SK-N-MC (cell line): ENCODE measurements around the gene ELN.
"Not testable (repeated sequence)": the region's sequence is repeated elsewhere in the genome, so short reads cannot be mapped to it uniquely, and the experiment has no call there.

Source experiments
- DNase-seq: peaks from one replicate; pipeline ENCODE4 v3.0.0-alpha.2; 2011; ENCODE audit warnings: low read depth, low spot score
- H3K27ac ChIP-seq: fragments of 200-600 bp; sonication (generic); 2 replicates; pipeline ENCODE4 v1.5.1; 2016; ENCODE audit warnings: mixed run types
- H3K36me3 ChIP-seq: fragments of 200-600 bp; sonication (generic); 2 replicates; pipeline ENCODE4 v1.6.1; 2017; ENCODE audit warnings: antibody characterized with exemption, low read length, mixed read lengths; ENCODE audit not compliant: insufficient read depth
- H3K4me3 ChIP-seq: fragments of 200-600 bp; sonication (generic); 2 replicates; pipeline ENCODE4 v1.5.1; 2016
- H3K9ac ChIP-seq: fragments of 200-600 bp; sonication (generic); 2 replicates; pipeline ENCODE4 v1.8.0; 2017; ENCODE audit warnings: mixed run types, mixed read lengths; ENCODE audit not compliant: insufficient read length
- H3K9me3 ChIP-seq: fragments of 200-600 bp; sonication (generic); 2 replicates; pipeline ENCODE4 v1.6.1; 2017; ENCODE audit warnings: low read depth, mild to moderate bottlenecking, antibody characterized with exemption, low read length, moderate library complexity, mixed read lengths
- EZH2 ChIP-seq: fragments of 200-600 bp; sonication (generic); IDR thresholded peaks from one replicate; pipeline ENCODE4 v1.6.1; 2017; ENCODE audit warnings: antibody characterized with exemption
- FOXP2 ChIP-seq: optimal IDR thresholded peaks from 2 replicates; pipeline ENCODE3; 2011; ENCODE audit warnings: mild to moderate bottlenecking, moderate library complexity; ENCODE audit not compliant: insufficient read depth; ENCODE audit errors: extremely low read length, control extremely low read depth
- POLR2AphosphoS5 ChIP-seq: IDR thresholded peaks from 2 replicates; pipeline ENCODE4 v1.6.1; 2012; ENCODE audit warnings: mild to moderate bottlenecking, low read depth, low read length, borderline replicate concordance

ELN gene

DNA sequence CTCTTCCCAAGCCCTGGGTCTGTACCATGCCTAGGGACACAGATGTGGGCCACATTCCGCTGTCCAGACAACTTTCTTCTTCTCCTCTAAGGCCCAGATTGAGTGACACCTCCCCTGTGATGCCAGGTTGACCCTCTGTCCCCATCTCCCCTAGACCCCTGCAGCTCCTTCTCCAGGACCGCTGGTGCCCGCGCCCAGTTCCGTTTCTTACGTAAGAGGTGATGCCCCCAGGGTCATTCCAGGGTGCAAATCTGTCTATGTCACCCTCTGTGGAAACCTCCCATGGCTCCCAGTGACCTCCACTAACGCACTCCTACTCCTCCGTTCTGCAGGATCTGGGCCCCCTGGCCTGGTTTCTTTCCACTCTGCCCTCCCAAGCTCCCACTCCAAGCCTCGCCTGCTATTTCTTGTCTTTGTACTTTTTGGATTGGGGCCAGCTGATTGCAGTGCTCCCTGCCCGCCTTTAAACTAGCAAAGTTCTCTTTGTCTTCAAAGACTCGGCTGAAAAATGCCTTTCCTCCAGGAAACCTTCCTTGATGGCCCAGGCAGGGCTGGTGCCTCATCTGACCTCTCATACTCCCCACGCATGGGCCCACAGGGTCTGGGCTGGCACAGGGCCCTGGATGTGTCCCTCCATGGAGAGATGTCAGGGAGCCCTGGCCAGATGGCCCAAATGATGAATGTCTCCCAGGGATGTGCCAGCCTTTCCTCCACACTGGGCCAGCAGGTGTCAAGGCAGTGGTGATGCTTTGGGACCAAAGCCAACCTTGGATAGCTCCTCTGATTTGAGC, 21.3 kb upstream of the ELN start:
- H3K9me3 ChIP-seq, result no peaks in the 10 kb centered on the region
- no peak for TF ChIP-seq EZH2
- no peak for TF ChIP-seq POLR2AphosphoS5
- no peak for TF ChIP-seq FOXP2
- DNase-seq, result no peak
- H3K4me3 ChIP-seq, result no peak overlapping the region
- H3K27ac ChIP-seq, result no peak overlapping the region
- H3K9ac ChIP-seq, result no peak overlapping the region
- no peaks in the 10 kb centered on the region for H3K36me3 ChIP-seq

- no peak overlapping the region for H3K9ac ChIP-seq
- TF ChIP-seq FOXP2 (no peak), EZH2 (no peak), POLR2AphosphoS5 (no peak)
- H3K27ac ChIP-seq, result no peak overlapping the region
- no peaks in the 10 kb centered on the region for H3K9me3 ChIP-seq
- no peak overlapping the region for H3K4me3 ChIP-seq
- H3K36me3 ChIP-seq, result no peaks in the 10 kb centered on the region
- no peak for DNase-seq
Measured at GRCh38 chr7:74007242-74007567, 20.8 kb upstream of the ELN start.

DNA sequence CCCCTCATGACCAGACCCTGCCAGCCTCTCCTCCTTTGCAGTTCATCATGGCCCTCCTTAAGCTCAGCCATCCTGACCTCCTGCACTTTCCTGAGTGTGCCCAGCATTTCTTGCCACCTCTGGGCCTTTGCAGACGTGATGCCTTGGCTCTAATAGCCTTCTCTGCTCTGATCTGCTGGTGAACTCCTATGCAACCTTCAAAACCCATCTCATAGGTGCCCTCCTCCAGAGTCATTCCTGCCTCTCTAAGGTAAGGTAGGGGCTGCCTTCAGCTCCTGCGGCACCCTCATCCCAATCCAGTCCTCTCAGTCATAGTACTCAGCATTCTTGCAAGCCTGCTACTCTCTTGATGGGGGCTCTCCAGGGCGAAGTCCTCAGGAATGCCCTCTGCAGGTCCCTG, 19.3 kb upstream of the ELN start:
- Histone ChIP-seq H3K9ac (no peak overlapping the region), H3K9me3 (no peaks in the 10 kb centered on the region), H3K27ac (no peak overlapping the region), H3K36me3 (no peaks in the 10 kb centered on the region), H3K4me3 (no peak overlapping the region)
- TF ChIP-seq POLR2AphosphoS5 (no peak), EZH2 (no peak), FOXP2 (no peak)
- no peak for DNase-seq

- no peak overlapping the region for H3K4me3 ChIP-seq
- no peaks in the 10 kb centered on the region for H3K9me3 ChIP-seq
- H3K9ac ChIP-seq, result no peak overlapping the region
- DNase-seq, result no peak
- H3K36me3 ChIP-seq, result no peaks in the 10 kb centered on the region
- no peak overlapping the region for H3K27ac ChIP-seq
- TF ChIP-seq POLR2AphosphoS5, result no peak
- no peak for TF ChIP-seq FOXP2
- TF ChIP-seq EZH2, result no peak
Measured at GRCh38 chr7:74009719-74010118, 18.3 kb upstream of the ELN start.

DNA sequence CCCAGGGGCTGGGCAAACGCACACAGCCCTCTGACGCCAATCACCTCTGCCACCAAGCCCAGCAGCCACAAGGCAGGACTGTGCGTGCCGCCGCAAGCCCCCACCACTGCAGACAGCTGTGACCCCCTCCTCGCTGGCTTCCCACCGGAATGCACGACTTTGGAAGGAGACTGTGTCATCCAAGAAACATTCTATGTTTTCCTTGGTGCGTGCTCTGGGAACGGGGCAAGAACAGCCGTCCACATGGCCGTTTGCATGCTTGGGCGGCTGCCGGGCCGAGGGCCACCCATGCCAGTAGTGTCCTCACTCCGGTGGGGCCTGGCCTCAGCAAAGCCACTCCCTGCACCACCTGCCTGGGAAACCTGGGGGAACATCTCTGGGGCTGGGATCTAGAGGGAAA, 17.6 kb upstream of the ELN start:
- Histone ChIP-seq H3K9ac (no peak overlapping the region), H3K27ac (no peak overlapping the region), H3K9me3 (no peaks in the 10 kb centered on the region), H3K36me3 (no peaks in the 10 kb centered on the region), H3K4me3 (no peak overlapping the region)
- no peak for DNase-seq
- no peak for TF ChIP-seq FOXP2
- no peak for TF ChIP-seq POLR2AphosphoS5
- TF ChIP-seq EZH2, result no peak

DNA sequence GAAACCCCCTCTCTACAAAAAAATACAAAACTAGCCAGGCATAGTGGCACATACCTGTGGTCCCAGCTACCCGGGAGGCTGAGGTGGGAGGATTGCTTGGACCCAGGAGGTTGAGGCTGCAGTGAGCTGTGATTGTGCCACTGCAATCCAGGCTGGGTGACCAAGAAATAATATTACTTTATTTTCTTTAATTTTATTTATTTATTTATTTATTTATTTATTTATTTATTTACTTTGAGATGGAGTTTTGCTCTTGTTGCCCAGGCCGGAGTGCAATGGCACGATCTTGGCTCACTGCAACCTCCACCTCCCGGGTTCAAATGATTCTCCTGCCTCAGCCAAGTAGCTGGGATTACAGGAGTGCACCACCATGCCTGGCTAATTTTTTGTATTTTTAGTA, 16.6 kb upstream of the ELN start:
- not testable (repeated sequence) for H3K9me3 ChIP-seq, H3K9ac ChIP-seq, DNase-seq, H3K36me3 ChIP-seq, H3K4me3 ChIP-seq, H3K27ac ChIP-seq

DNA sequence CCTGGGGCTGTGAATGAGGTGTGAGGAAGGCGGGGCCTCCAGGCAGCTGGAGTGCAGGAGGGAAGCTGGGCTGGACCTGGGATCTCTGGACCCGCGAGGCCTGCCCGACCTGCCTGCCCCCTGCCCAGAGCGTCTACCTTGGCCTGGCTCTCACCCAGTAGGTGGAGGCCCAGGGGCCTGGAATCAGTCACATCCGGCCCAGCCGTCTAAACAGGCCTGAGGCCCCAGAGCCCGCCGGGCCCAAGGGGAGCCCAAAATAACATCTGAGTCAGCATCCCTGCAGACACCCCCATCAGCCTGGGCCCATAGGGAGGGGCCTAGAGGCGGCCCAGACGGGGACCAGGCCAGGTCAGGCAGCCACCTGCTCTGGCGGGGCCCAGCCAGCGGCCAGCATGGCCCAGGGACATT, 15.1 kb upstream of the ELN start:
- no peak for DNase-seq
- TF ChIP-seq POLR2AphosphoS5 (no peak), FOXP2 (no peak), EZH2 (no peak)
- Histone ChIP-seq H3K4me3 (no peak overlapping the region), H3K9me3 (no peaks in the 10 kb centered on the region), H3K9ac (no peak overlapping the region), H3K36me3 (no peaks in the 10 kb centered on the region), H3K27ac (no peak overlapping the region)

DNA sequence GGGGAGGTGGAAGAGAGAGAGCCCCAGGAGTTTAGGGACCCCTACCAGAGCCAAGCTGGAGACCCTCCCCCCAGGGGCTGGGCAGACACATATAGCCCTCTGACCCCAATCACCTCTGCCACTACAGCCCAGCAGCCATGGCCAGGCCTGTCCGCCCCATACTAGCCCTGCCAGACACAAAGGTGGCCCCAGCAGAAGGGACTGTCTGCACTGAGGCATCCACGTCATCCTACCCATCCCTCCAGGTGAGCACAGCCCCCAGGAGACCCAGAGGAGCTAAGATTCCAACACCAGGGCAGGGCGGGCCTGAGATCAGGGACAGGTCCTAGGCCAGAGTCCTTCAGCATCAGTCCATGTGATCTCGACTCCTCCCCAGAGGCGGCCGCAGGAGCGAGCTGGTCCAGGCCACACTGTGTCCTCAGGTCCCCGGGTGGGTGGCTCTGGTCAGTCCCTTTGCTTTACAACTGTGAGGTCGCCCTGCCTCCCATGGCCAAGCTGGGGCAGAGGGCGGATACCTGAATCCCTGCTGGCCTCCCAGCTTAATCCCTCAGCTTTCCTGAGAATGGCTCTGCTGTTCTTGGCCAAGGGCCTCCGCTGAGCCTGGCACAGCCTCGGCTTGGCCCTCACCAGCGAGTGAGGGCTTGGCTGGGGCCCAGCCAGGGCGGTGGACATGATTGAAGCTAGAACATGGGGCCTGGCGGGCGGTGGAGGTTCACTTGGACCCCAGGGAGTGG, 14.3 kb upstream of the ELN start:
- Histone ChIP-seq H3K4me3 (no peak overlapping the region), H3K9ac (no peak overlapping the region), H3K36me3 (no peaks in the 10 kb centered on the region), H3K9me3 (no peaks in the 10 kb centered on the region), H3K27ac (no peak overlapping the region)
- TF ChIP-seq FOXP2 (no peak), EZH2 (no peak), POLR2AphosphoS5 (no peak)
- no peak for DNase-seq

GRCh38 chr7:74014931-74015330, 13.0 kb upstream of the ELN start:
- DNase-seq, result no peak
- H3K4me3 ChIP-seq, result no peak overlapping the region
- no peak overlapping the region for H3K9ac ChIP-seq
- no peaks in the 10 kb centered on the region for H3K9me3 ChIP-seq
- TF ChIP-seq POLR2AphosphoS5 (no peak), EZH2 (no peak), FOXP2 (no peak)
- H3K27ac ChIP-seq, result no peak overlapping the region
- H3K36me3 ChIP-seq, result no peaks in the 10 kb centered on the region
